Left lung (tissue), 10 donors: ENCODE data around the gene PAQR7. TPM values are rescaled to one million over a fixed set of nuclear protein-coding genes. Genes with fewer than 3 reads are reported as not detected.

Source experiments
- ATAC-seq: fragments of 200-7000 bp; cut with Tn5 transposase; one replicate; pipeline ENCODE4 v1.9.1; 2020; ENCODE audit warnings: moderate library complexity
- DNase-seq, 4 donors: peaks; one replicate each; pipeline ENCODE4 v3.0.0-alpha.2; 2013 to 2020
- H3K27ac ChIP-seq, 2 donors: fragments of 200-600 bp; sonication (generic) in 1 of 2; one replicate each; pipeline versions ENCODE4 v1.5.0 to v1.8.0; 2020 to 2021
- H3K27me3 ChIP-seq, 2 donors: fragments of 200-600 bp; sonication (generic) in 1 of 2; one replicate each; pipeline versions ENCODE4 v1.5.0 to v1.8.0; 2020 to 2021
- H3K36me3 ChIP-seq, 2 donors: fragments of 200-600 bp; sonication (generic) in 1 of 2; one replicate each; pipeline versions ENCODE4 v1.5.0 to v1.8.0; 2020 to 2021
- H3K4me1 ChIP-seq, 2 donors: fragments of 200-600 bp; one replicate each; pipeline ENCODE4 v1.8.0; 2021
- H3K4me3 ChIP-seq, 2 donors: fragments of 200-600 bp; sonication (generic) in 1 of 2; one replicate each; pipeline versions ENCODE4 v1.5.0 to v1.8.0; 2020 to 2021; ENCODE audit warnings: mild to moderate bottlenecking in 1 of 2
- H3K9me3 ChIP-seq, 2 donors: fragments of 200-600 bp; sonication (generic) in 1 of 2; one replicate each; pipeline versions ENCODE4 v1.5.0 to v1.8.0; 2020 to 2021
- CTCF ChIP-seq, 2 donors: fragments of 200-600 bp; sonication (generic) in 1 of 2; IDR thresholded peaks; one replicate each; pipeline versions ENCODE4 v1.5.0 to v1.8.0; 2021; ENCODE audit warnings: antibody characterized with exemption in 2 of 2
- intact Hi-C, 2 donors: fragments of 100-400 bp; cut with DNase I; formaldehyde crosslinking; loops; one replicate each; pipeline versions ENCODE4 v1.11.2 to v1.14.2; 2022
- polyA plus RNA-seq, 6 donors: library from polyadenylated mRNA; unstranded; fragments of 120-200 nt; gene quantifications; one replicate each; pipeline ENCODE4 v1.2.1, GENCODE V29; 2013; ENCODE audit not compliant: insufficient read length in 6 of 6
- total RNA-seq, 2 donors: library from RNA; stranded (reverse); fragmentation: NEBNext Ultra II Directional; extraction: Animal tissue kit (Norgen Biotek cat#: 25700); gene quantifications; one replicate each; pipeline ENCODE4 v1.2.1, GENCODE V29; 2021
- donor health status: DM: no; HTN: yes; CAD: no.
- donor health status: DM: no; HTN: no; CAD: no.

The PAQR7 gene
- total and polyA plus RNA-seq, 8 donors: 11.3 to 20.2 (median 17.8) TPM

GRCh38 chr1:25856856-25857255 is 18.7 kb downstream of the PAQR7 start:
- H3K27ac ChIP-seq: no peak overlapping the region
- H3K27me3 ChIP-seq: no peaks in the 10 kb centered on the region
- H3K9me3 ChIP-seq: no peaks in the 10 kb centered on the region
- peak in 1 of 4 donors; percentile 39 for DNase-seq
- H3K4me1 ChIP-seq: peaks cover 6 to 31% of the 10 kb centered on the region in 2 donors
- no peaks in the 10 kb centered on the region for H3K36me3 ChIP-seq
- ATAC-seq: no peak
- H3K4me3 ChIP-seq: no peak overlapping the region
- TF ChIP-seq CTCF (IDR thresholded peaks at IDR 0.05): no peak
- intact Hi-C loops: no loop called here

GRCh38 chr1:25854554-25854953 is 21.0 kb downstream of the PAQR7 start:
- Histone ChIP-seq H3K36me3 (no peaks in the 10 kb centered on the region), H3K4me1 (peaks cover 0 to 9% of the 10 kb centered on the region in 2 donors), H3K27me3 (no peaks in the 10 kb centered on the region), H3K9me3 (no peaks in the 10 kb centered on the region), H3K27ac (no peak overlapping the region), H3K4me3 (no peak overlapping the region)
- intact Hi-C loops: no loop called here
- DNase-seq (no peak), ATAC-seq (no peak)
- no peak for TF ChIP-seq CTCF (IDR thresholded peaks at IDR 0.05)

DNA sequence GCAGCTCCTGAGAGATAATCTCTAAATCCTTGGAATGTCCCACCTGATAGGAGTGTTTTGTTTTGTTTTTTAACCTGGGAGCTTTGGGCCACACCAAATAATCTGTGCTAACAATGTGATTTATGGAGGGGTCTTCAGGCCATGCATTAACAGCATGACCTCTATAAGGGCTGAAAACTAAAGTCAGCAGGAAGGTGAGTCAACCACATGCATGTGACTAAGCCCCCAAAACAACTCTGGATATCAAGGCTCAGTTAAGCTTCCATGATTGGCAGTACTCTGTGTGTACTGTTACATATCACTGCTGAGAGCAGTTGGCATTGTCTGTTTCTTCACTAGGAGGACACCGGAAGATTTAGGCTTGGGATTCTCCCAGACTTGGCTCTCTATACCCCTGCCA is 27.0 kb downstream of the PAQR7 start:
- TF ChIP-seq CTCF (IDR thresholded peaks at IDR 0.05): no peak
- intact Hi-C loops: no loop called here

GRCh38 chr1:25847929-25848328 is 27.6 kb downstream of the PAQR7 start:
- Histone ChIP-seq H3K4me3 (no peak overlapping the region), H3K36me3 (no peaks in the 10 kb centered on the region), H3K9me3 (no peaks in the 10 kb centered on the region), H3K4me1 (no peaks in the 10 kb centered on the region), H3K27me3 (no peaks in the 10 kb centered on the region), H3K27ac (no peak overlapping the region)
- intact Hi-C loops: no loop called here
- ATAC-seq (no peak), DNase-seq (no peak)
- no peak for TF ChIP-seq CTCF (IDR thresholded peaks at IDR 0.05)

More for the DNA sequence above, 27.0 kb downstream of the PAQR7 start:
- Histone ChIP-seq H3K36me3 (no peaks in the 10 kb centered on the region), H3K27me3 (no peaks in the 10 kb centered on the region), H3K4me3 (no peak overlapping the region), H3K27ac (no peak overlapping the region), H3K9me3 (no peaks in the 10 kb centered on the region), H3K4me1 (no peaks in the 10 kb centered on the region)
- DNase-seq (no peak), ATAC-seq (no peak)

- DNase-seq: no peak
- H3K4me1 ChIP-seq: no peaks in the 10 kb centered on the region
- intact Hi-C loops: no loop called here
- H3K4me3 ChIP-seq: no peak overlapping the region
- H3K9me3 ChIP-seq: no peaks in the 10 kb centered on the region
- H3K27me3 ChIP-seq: no peaks in the 10 kb centered on the region
- no peak overlapping the region for H3K27ac ChIP-seq
- no peak for ATAC-seq
- no peak for TF ChIP-seq CTCF (IDR thresholded peaks at IDR 0.05)
- H3K36me3 ChIP-seq: no peaks in the 10 kb centered on the region
These were observed 29.8 kb downstream of the PAQR7 start for GRCh38 chr1:25845664-25846063.
